ENCODE data around the gene ANAPC7. TPM values are rescaled to one million over a fixed set of nuclear protein-coding genes. Genes with fewer than 3 reads are reported as not detected.

ANAPC7 gene
- total and polyA plus RNA-seq, 2 of the 13 experiments (the other 11 are each of a cell fraction or from before 2014, with no cell fraction given) = 40.0 to 69.1 TPM

DNA sequence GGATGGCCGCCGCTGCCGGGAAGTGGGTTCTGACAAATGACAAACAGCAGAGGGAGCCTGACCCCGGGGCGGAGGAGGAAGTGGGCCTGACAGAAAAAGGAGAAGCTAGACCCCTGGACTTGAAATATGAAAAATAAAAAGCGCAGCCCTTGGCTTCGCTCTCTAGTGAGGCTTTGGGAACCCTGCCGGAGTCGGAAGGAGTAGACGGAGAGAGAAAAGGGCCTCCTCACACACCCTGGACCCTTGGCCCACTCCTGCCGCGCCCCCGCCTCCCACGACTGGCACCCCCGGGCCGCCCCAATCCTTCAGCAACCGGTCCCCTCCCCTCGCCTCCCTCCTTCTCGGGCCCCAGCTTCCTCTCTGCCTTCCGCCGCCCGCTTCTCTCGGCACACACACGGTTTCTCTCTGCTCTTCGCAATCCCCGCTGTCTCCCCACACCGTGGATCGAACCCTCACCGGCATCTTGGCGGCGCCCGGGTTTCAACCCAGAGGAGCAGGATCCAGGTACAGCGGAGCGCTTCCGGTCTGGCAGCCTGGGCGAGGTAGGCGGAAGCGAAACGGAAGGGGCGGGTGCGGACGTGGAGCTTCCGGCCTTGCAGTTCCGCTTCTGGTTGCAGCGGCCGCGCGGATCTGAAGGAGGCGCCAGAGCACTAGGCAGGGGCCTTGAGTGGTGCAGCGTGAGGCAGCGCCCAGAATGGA lies 46.4 kb upstream of the ANAPC7 start, which contains the start of gene ARPC3 (continued):
- TF ChIP-seq ZFP1 (CRISPR knock-in tag; IDR thresholded peaks at IDR 0.05) (no peak), ZNF552 (CRISPR knock-in tag; IDR thresholded peaks at IDR 0.05; ENCODE audit: borderline replicate concordance) (no peak), ZNF468 (CRISPR knock-in tag; IDR thresholded peaks at IDR 0.05) (no peak), ZNF335 (CRISPR knock-in tag; IDR thresholded peaks at IDR 0.05) (0 out of 2 replicates have a peak, but pooled peaks have one; percentile 22), RAD51 (IDR thresholded peaks at IDR 0.05; ENCODE audit: borderline replicate concordance) (no peak), FOXK1 (CRISPR knock-in tag; IDR thresholded peaks at IDR 0.05; ENCODE audit: borderline replicate concordance, low read depth) (peak; percentile 63; the same call in 1 of the 2 replicates), KDM5A (IDR thresholded peaks at IDR 0.05; ENCODE audit: borderline replicate concordance, low read length) (peak; percentile 81), ZNF556 (CRISPR knock-in tag; IDR thresholded peaks at IDR 0.05; ENCODE audit: borderline replicate concordance) (peak; percentile 52; the same call in 1 of the 2 replicates), ZNF570 (CRISPR knock-in tag; IDR thresholded peaks at IDR 0.05; ENCODE audit: borderline replicate concordance) (no peak), NCOA2 (CRISPR knock-in tag; IDR thresholded peaks at IDR 0.05) (no peak; the same call in 1 of the 2 replicates), ZNF761 (CRISPR knock-in tag; conservative IDR thresholded peaks at IDR 0.05) (no peak), GATAD1 (CRISPR knock-in tag; IDR thresholded peaks at IDR 0.05) (peak; percentile 94), ZNF446 (CRISPR knock-in tag; IDR thresholded peaks at IDR 0.05) (peak; percentile 74; the same call in 1 of the 2 replicates), MATR3 (CRISPR knock-in tag; IDR thresholded peaks at IDR 0.05) (no peak), BCL6 (CRISPR knock-in tag; IDR thresholded peaks at IDR 0.05) (peak; percentile 38; the same call in 1 of the 2 replicates), ZNF343 (CRISPR knock-in tag; IDR thresholded peaks at IDR 0.05) (no peak), REL (CRISPR knock-in tag; conservative IDR thresholded peaks at IDR 0.05) (no peak), ZNF564 (CRISPR knock-in tag; IDR thresholded peaks at IDR 0.05) (0 out of 2 replicates have a peak, but pooled peaks have one; percentile 40), ZNF431 (CRISPR knock-in tag; IDR thresholded peaks at IDR 0.05; ENCODE audit: borderline replicate concordance, low read depth) (no peak), CC2D1A (CRISPR knock-in tag; IDR thresholded peaks at IDR 0.05) (no peak), RBFOX2 (IDR thresholded peaks at IDR 0.05; ENCODE audit: low read depth, low read length) (peak; percentile 95), ZNF234 (CRISPR knock-in tag; conservative IDR thresholded peaks at IDR 0.05) (no peak)
- TF ChIP-seq, protein P1, sequence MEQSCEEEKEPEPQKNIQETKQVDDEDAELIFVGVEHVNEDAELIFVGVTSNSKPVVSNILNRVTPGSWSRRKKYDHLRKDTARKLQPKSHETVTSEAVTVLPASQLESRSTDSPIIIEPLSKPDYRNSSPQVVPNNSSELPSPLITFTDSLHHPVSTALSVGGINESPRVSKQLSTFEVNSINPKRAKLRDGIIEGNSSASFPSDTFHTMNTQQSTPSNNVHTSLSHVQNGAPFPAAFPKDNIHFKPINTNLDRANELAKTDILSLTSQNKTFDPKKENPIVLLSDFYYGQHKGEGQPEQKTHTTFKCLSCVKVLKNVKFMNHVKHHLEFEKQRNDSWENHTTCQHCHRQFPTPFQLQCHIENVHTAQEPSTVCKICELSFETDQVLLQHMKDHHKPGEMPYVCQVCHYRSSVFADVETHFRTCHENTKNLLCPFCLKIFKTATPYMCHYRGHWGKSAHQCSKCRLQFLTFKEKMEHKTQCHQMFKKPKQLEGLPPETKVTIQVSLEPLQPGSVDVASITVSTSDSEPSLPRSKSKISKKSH (CRISPR knock-in tag; IDR thresholded peaks at IDR 0.05; ENCODE audit: borderline replicate concordance) = no peak
- TF ChIP-seq, protein P2, sequence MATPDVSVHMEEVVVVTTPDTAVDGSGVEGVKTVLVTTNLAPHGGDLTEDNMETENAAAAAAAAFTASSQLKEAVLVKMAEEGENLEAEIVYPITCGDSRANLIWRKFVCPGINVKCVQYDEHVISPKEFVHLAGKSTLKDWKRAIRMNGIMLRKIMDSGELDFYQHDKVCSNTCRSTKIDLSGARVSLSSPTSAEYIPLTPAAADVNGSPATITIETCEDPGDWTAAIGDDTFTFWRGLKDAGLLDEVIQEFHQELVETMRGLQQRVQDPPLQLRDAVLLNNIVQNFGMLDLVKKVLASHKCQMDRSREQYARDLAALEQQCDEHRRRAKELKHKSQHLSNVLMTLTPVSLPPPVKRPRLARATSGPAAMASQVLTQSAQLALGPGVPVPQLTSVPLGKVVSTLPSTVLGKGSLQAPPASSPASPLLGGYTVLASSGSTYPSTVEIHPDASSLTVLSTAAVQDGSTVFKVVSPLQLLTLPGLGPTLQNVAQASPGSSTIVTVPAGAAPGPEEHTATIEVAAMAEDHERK (CRISPR knock-in tag; IDR thresholded peaks at IDR 0.05; ENCODE audit: low read depth) = no peak
- TF ChIP-seq, protein P3, sequence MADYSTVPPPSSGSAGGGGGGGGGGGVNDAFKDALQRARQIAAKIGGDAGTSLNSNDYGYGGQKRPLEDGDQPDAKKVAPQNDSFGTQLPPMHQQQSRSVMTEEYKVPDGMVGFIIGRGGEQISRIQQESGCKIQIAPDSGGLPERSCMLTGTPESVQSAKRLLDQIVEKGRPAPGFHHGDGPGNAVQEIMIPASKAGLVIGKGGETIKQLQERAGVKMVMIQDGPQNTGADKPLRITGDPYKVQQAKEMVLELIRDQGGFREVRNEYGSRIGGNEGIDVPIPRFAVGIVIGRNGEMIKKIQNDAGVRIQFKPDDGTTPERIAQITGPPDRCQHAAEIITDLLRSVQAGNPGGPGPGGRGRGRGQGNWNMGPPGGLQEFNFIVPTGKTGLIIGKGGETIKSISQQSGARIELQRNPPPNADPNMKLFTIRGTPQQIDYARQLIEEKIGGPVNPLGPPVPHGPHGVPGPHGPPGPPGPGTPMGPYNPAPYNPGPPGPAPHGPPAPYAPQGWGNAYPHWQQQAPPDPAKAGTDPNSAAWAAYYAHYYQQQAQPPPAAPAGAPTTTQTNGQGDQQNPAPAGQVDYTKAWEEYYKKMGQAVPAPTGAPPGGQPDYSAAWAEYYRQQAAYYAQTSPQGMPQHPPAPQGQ (CRISPR knock-in tag; IDR thresholded peaks at IDR 0.05; ENCODE audit: borderline replicate concordance) = no peak

Data from HepG2 (cell line).